GM18951 (cell line): Measurements from ENCODE around the gene ARID4A.
"Not testable (repeated sequence)": the region's sequence is repeated elsewhere in the genome, so short reads cannot be mapped to it uniquely, and the experiment has no call there.

Experiments used
- POLR2A ChIP-seq: IDR thresholded peaks from 4 replicates; pipeline ENCODE4 v1.6.1; 2011; ENCODE audit warnings: mild to moderate bottlenecking; ENCODE audit not compliant: insufficient read length, insufficient read depth; ENCODE audit errors: extremely low read depth
- in situ Hi-C: fragments of 300-500 bp; cut with MboI; formaldehyde crosslinking; loops from one replicate; pipeline ENCODE4 v1.12.0; 2022; ENCODE audit warnings: low sequenced_read_pairs, mixed read lengths, inconsistent platforms; ENCODE audit not compliant: unreplicated experiment

Gene ARID4A

GRCh38 chr14:58353516-58354299, 55.4 kb downstream of the ARID4A start:
- in situ Hi-C loops = no loop called here
- TF ChIP-seq POLR2A = no peak

GRCh38 chr14:58354808-58355207, 56.5 kb downstream of the ARID4A start:
- no peak for TF ChIP-seq POLR2A
- in situ Hi-C loops = no loop called here

GRCh38 chr14:58356268-58356667, 57.9 kb downstream of the ARID4A start:
- TF ChIP-seq POLR2A = no peak
- in situ Hi-C loops = no loop called here

- in situ Hi-C loops = not testable (repeated sequence)
Measured at GRCh38 chr14:58362272-58362671, 63.9 kb downstream of the ARID4A start.

- no peak for TF ChIP-seq POLR2A
- in situ Hi-C loops = no loop called here
Measured at GRCh38 chr14:58362798-58363412, 64.5 kb downstream of the ARID4A start.

- TF ChIP-seq POLR2A = no peak
- in situ Hi-C loops = no loop called here
Measured at GRCh38 chr14:58364316-58364715, 66.0 kb downstream of the ARID4A start.

- no peak for TF ChIP-seq POLR2A
- in situ Hi-C loops = no loop called here
Measured at GRCh38 chr14:58367296-58367695, 68.9 kb downstream of the ARID4A start.

GRCh38 chr14:58368956-58369355, 70.6 kb downstream of the ARID4A start:
- in situ Hi-C loops = no loop called here
- no peak for TF ChIP-seq POLR2A

- in situ Hi-C loops = no loop called here
- TF ChIP-seq POLR2A = no peak
Measured at GRCh38 chr14:58376791-58377190, 78.4 kb downstream of the ARID4A start.

GRCh38 chr14:58390830-58391229, 92.5 kb downstream of the ARID4A start:
- TF ChIP-seq POLR2A = no peak
- in situ Hi-C loops = no loop called here

- TF ChIP-seq POLR2A = no peak
- in situ Hi-C loops = no loop called here
Measured at GRCh38 chr14:58395562-58395811, 97.1 kb downstream of the ARID4A start.

GRCh38 chr14:58395812-58396788, 97.7 kb downstream of the ARID4A start, which contains the start of gene TOMM20L:
Gene TOMM20L (plus strand): TSS chr14:58395930. CDS start chr14:58395958, 28 bp downstream.
- TF ChIP-seq POLR2A = peak; percentile 36
- in situ Hi-C loops = no loop called here

GRCh38 chr14:58397156-58397555, 98.8 kb downstream of the ARID4A start:
- no peak for TF ChIP-seq POLR2A
- in situ Hi-C loops = no loop called here
